HepG2 (cell line): Measurements from ENCODE around the gene GPATCH4. TPM values are rescaled to one million over a fixed set of nuclear protein-coding genes. Genes with fewer than 3 reads are reported as not detected.

Experiments used
- ATAC-seq: fragments of 200-7000 bp; cut with Tn5 transposase; 3 replicates; pipeline ENCODE4 v1.9.1; 2020; ENCODE audit warnings: mild to moderate bottlenecking, moderate library complexity
- BruUV-seq: library from RNA; stranded (reverse); fragments of 400-500 nt; replicated peaks from 2 replicates; lab custom pipeline; 2021; lab: Mats Ljungman, UMichigan
- CTCF ChIA-PET: fragments of 300-600 bp; formaldehyde crosslinking; extraction: SDS; loops from one replicate; lab custom pipeline; 2021; ENCODE audit warnings: low total read pairs, inconsistent platforms, low intra/inter-chr PET ratio; lab: Yijun Ruan, JAX
- POLR2A ChIA-PET: fragments of 350-600 bp; sonication (Branson Sonifier 250); formaldehyde crosslinking; loops from one replicate; lab custom pipeline; 2020; ENCODE audit warnings: antibody characterized with exemption, inconsistent platforms; lab: Yijun Ruan, JAX
- DNase-seq: peaks from one replicate; pipeline ENCODE4 v3.0.0-alpha.2; 2015; ENCODE audit warnings: low spot score
- FAIRE-seq: peaks from 3 replicates; lab custom pipeline; 2011; peaks lifted over from hg19 to GRCh38; lab: Jason Lieb, UNC
- H2AFZ ChIP-seq: one replicate; pipeline ENCODE4 v1.6.1; 2011; ENCODE audit warnings: low read length, inconsistent platforms
- H3K27ac ChIP-seq: fragments of 300-600 bp; 3 replicates; pipeline ENCODE4 v1.8.0; 2011; ENCODE audit warnings: mixed run types, mild to moderate bottlenecking, mixed read lengths, low read length, inconsistent platforms; ENCODE audit not compliant: insufficient read depth; ENCODE audit errors: extremely low read length
- H3K27me3 ChIP-seq, 2 experiments: fragments of 200-600 bp in 1 of 2; 2 replicates in 1 of 2; 3 replicates in 1 of 2; pipeline versions ENCODE4 v1.6.0 to v1.8.0; 2011; ENCODE audit warnings: low read length in 2 of 2, mild to moderate bottlenecking in 2 of 2, moderate library complexity in 2 of 2, inconsistent platforms in 1 of 2; ENCODE audit not compliant: insufficient read depth in 2 of 2, control insufficient read depth in 1 of 2
- H3K36me3 ChIP-seq, 2 experiments: fragments of 200-600 bp in 1 of 2; replicated peaks in 1 of 2; 2 replicates in 1 of 2; 3 replicates in 1 of 2; pipeline versions ENCODE4 v1.5.1 to v1.8.0; 2011; ENCODE audit warnings: low read length in 2 of 2, inconsistent platforms in 1 of 2; ENCODE audit not compliant: insufficient read depth in 2 of 2, control insufficient read depth in 1 of 2
- H3K4me1 ChIP-seq: 2 replicates; pipeline ENCODE4 v1.5.1; 2012; ENCODE audit warnings: low read length, inconsistent platforms; ENCODE audit not compliant: insufficient read depth
- H3K4me2 ChIP-seq: 2 replicates; pipeline ENCODE4 v1.6.0; 2011; ENCODE audit warnings: low read depth, low read length, inconsistent platforms
- H3K4me3 ChIP-seq, 3 experiments: fragments of 200-600 bp in 1 of 3; sonication (generic), shearing (Covaris generic) in 1 of 3; replicated peaks in 1 of 3; 2 replicates each; pipeline ENCODE4 v1.5.1; 2011 to 2016; ENCODE audit warnings: low read length in 3 of 3, inconsistent platforms in 2 of 3, low read depth in 2 of 3, mild to moderate bottlenecking in 2 of 3, control low read depth in 1 of 3, mixed read lengths in 1 of 3; ENCODE audit not compliant: insufficient read depth in 1 of 3
- H3K79me2 ChIP-seq: one replicate; pipeline ENCODE4 v1.6.1; 2011; ENCODE audit warnings: low read length, inconsistent platforms; ENCODE audit not compliant: insufficient read depth
- H3K9ac ChIP-seq: 2 replicates; pipeline ENCODE4 v1.6.0; 2011; ENCODE audit warnings: mild to moderate bottlenecking, low read depth, low read length, inconsistent platforms; ENCODE audit not compliant: insufficient read depth
- H3K9me3 ChIP-seq: 2 replicates; pipeline ENCODE4 v1.5.1; 2012; ENCODE audit warnings: mild to moderate bottlenecking, low read length
- H4K20me1 ChIP-seq: 2 replicates; pipeline ENCODE4 v1.6.0; 2011; ENCODE audit warnings: inconsistent platforms, mild to moderate bottlenecking, low read length, moderate library complexity; ENCODE audit not compliant: insufficient read depth
- ARID4A ChIP-seq: sonication (generic); formaldehyde crosslinking; IDR thresholded peaks from 2 replicates; pipeline ENCODE4 v1.5.0; 2020; ENCODE audit warnings: mild to moderate bottlenecking, missing genetic modification reagents, borderline replicate concordance
- BHLHE40 ChIP-seq: IDR thresholded peaks from 2 replicates; pipeline ENCODE4 v1.6.1; 2011; ENCODE audit warnings: low read length, improper control_type of control experiment
- JUND ChIP-seq: sonication (generic); formaldehyde crosslinking; IDR thresholded peaks from 2 replicates; pipeline ENCODE4 v1.8.0; 2022; ENCODE audit warnings: mild to moderate bottlenecking, missing genetic modification reagents
- PAXIP1 ChIP-seq: sonication (generic); formaldehyde crosslinking; conservative IDR thresholded peaks from 2 replicates; pipeline ENCODE4 v1.4.0; 2020; ENCODE audit warnings: mild to moderate bottlenecking, missing genetic modification reagents, moderate library complexity
- SOX13 ChIP-seq, 3 experiments: fragments of 450-650 bp in 1 of 3; sonication (generic) in 1 of 3; formaldehyde crosslinking in 1 of 3; IDR thresholded peaks in 2 of 3; conservative IDR thresholded peaks in 1 of 3; 2 replicates each; pipeline versions ENCODE4 v1.5.0 to v1.6.1; 2016 to 2020; ENCODE audit warnings: antibody characterized with exemption in 1 of 3, mild to moderate bottlenecking in 1 of 3, missing compliant biosample characterization in 1 of 3, missing genetic modification reagents in 1 of 3, moderate library complexity in 1 of 3
- SPEN ChIP-seq: sonication (generic); formaldehyde crosslinking; IDR thresholded peaks from 2 replicates; pipeline ENCODE4 v1.5.1; 2020; ENCODE audit warnings: low read depth, mild to moderate bottlenecking, missing genetic modification reagents
- ZFX ChIP-seq: sonication (generic); formaldehyde crosslinking; IDR thresholded peaks from 2 replicates; pipeline ENCODE4 v1.4.0; 2020; ENCODE audit warnings: mild to moderate bottlenecking, low read depth, missing genetic modification reagents, moderate library complexity
- ZFY ChIP-seq: sonication (generic); formaldehyde crosslinking; IDR thresholded peaks from 2 replicates; pipeline ENCODE4 v1.4.0; 2020; ENCODE audit warnings: missing genetic modification reagents
- ZNF687 ChIP-seq: sonication (generic); formaldehyde crosslinking; IDR thresholded peaks from 2 replicates; pipeline ENCODE4 v1.5.1; 2020; ENCODE audit warnings: mild to moderate bottlenecking, missing genetic modification reagents, moderate library complexity
- WGBS: methylation state at CpG from one replicate; pipeline ENCODE4 v1.1.6; 2017; ENCODE audit warnings: low lambda C conversion rate; 5-methylcytosine and 5-hydroxymethylcytosine counted together
- in situ Hi-C: cut with HindIII; loops from 2 replicates; pipeline ENCODE4 v1.10.0; 2017; ENCODE audit warnings: low pct_unique_long_range_greater_than_20kb; ENCODE audit not compliant: extremely low pct_ligation_motif_present
- intact Hi-C: fragments of 100-400 bp; cut with micrococcal nuclease; formaldehyde crosslinking; loops from one replicate; pipeline ENCODE4 v1.10.0; 2022; ENCODE audit not compliant: unreplicated experiment
- polyA plus RNA-seq, 8 experiments: library from polyadenylated mRNA; depleted of rRNA in 3 of 8; stranded (reverse) in 7 of 8; unstranded in 1 of 8; fragments of >200 nt; fragmentation: Illumina TruSeq in 4 of 8; extraction: Trizol in 4 of 8; gene quantifications; 2 replicates each; pipeline versions ENCODE4 v1.2.1 to v1.2.3, GENCODE V29; 2011 to 2016; ENCODE audit warnings: low read depth in 4 of 8, missing spikeins in 1 of 8, mixed read lengths in 1 of 8; ENCODE audit not compliant: insufficient read depth in 1 of 8
- total RNA-seq, 5 experiments: library from RNA; depleted of rRNA; stranded (reverse); fragments of >200 nt; fragmentation: Illumina TruSeq; extraction: Trizol; gene quantifications; 2 replicates each; pipeline ENCODE4 v1.2.3, GENCODE V29; 2016; ENCODE audit warnings: low read depth in 1 of 5

GPATCH4 gene
- total and polyA plus RNA-seq, 2 of the 13 experiments (the other 11 are each of a cell fraction or from before 2014, with no cell fraction given) = 19.2 to 37.9 TPM

GRCh38 chr1:156581661-156582387, 19.5 kb downstream of the GPATCH4 start:
- H3K27ac ChIP-seq = no peak overlapping the region
- POLR2A ChIA-PET = interaction anchor here (1.0 to 1.6 kb wide), 4 partner anchors 10 to 125 kb away, joined by 3 to 10 read pairs (median 6); partner anchors contain the start of gene NAXE
- H3K9ac ChIP-seq = peak overlapping the region; percentile 58
- in situ Hi-C loops = no loop called here
- no peaks in the 10 kb centered on the region for H3K9me3 ChIP-seq
- H3K27me3 ChIP-seq = peaks cover 6 to 39% of the 10 kb centered on the region in 2 experiments; a peak in 4 of 5 replicates
- no peak for DNase-seq
- no TSS peak for BruUV-seq
- FAIRE-seq = no peak
- H4K20me1 ChIP-seq = no peaks in the 10 kb centered on the region
- intact Hi-C loops = loop anchor here (5.0 kb wide), 1 partner anchor 80 kb away; the partner anchor contains the start of gene MEF2D
- ATAC-seq = peak; percentile 56
- 32% methylated on average over 15 of the region's 21 CpGs for WGBS
- CTCF ChIA-PET = interaction anchor here (5.8 kb wide), 1 partner anchor 26 kb away, joined by 86 read pairs; no protein-coding TSS in a partner anchor
- peak overlapping the region; percentile 77 for H2AFZ ChIP-seq
- H3K4me3 ChIP-seq = peak overlapping the region in 2 of 3 experiments; percentile 2 to 50; a peak in 3 of 6 replicates
- peak overlapping the region; percentile 72 for H3K4me2 ChIP-seq
- H3K36me3 ChIP-seq = no peaks in the 10 kb centered on the region
- H3K4me1 ChIP-seq = 0 out of 2 replicates have a peak, but pooled peaks cover 14% of the 10 kb centered on the region
- H3K79me2 ChIP-seq = no peaks in the 10 kb centered on the region
- TF ChIP-seq JUND (CRISPR knock-in tag) (no peak), ZFY (CRISPR knock-in tag) (peak; percentile 84), ZNF687 (CRISPR knock-in tag) (peak; percentile 71), SOX13 (IDR thresholded peaks at IDR 0.05) (no peak), SOX13 (CRISPR knock-in tag; conservative IDR thresholded peaks at IDR 0.05 in 1 of 2, IDR thresholded peaks at IDR 0.05 in 1 of 2) (no peak), BHLHE40 (no peak), PAXIP1 (CRISPR knock-in tag) (no peak), ARID4A (CRISPR knock-in tag) (0 out of 2 replicates have a peak, but pooled peaks have one; percentile 28), SPEN (peak; percentile 15; the same call in 1 of the 2 replicates), ZFX (CRISPR knock-in tag) (peak; percentile 95)
